Neural cell (in vitro differentiated cells): Measurements from ENCODE around the gene GJE1. TPM values are rescaled to one million over a fixed set of nuclear protein-coding genes. Genes with fewer than 3 reads are reported as not detected.
A peak's percentile ranks its signal among the peaks of the same experiment; 100 is the strongest.
"Not testable (repeated sequence)": the region's sequence is repeated elsewhere in the genome, so short reads cannot be mapped to it uniquely, and the experiment has no call there.

Experiments used
- H2AFZ ChIP-seq: fragments of 200-600, 300-800 bp; sonication (generic), shearing (Covaris generic); 2 replicates; pipeline ENCODE4 v1.6.0; 2014; ENCODE audit warnings: low read depth, mild to moderate bottlenecking, antibody characterized with exemption, low read length, moderate library complexity
- H3F3A ChIP-seq: fragments of 200-600 bp; shearing (Covaris generic); 2 replicates; pipeline ENCODE4 v1.6.1; 2016; ENCODE audit warnings: mild to moderate bottlenecking, moderate library complexity, mixed read lengths, antibody characterized with exemption, low read length; ENCODE audit not compliant: insufficient read depth, poor library complexity, severe bottlenecking
- H3K27ac ChIP-seq: fragments of 200-600, 300-800 bp; sonication (generic), shearing (Covaris generic); 2 replicates; pipeline ENCODE4 v1.5.1; 2014; ENCODE audit warnings: mild to moderate bottlenecking, low read length, moderate library complexity
- H3K27me3 ChIP-seq: fragments of 300-800, 200-600 bp; sonication (generic), shearing (Covaris generic); 2 replicates; pipeline ENCODE4 v1.6.0; 2014; ENCODE audit warnings: mild to moderate bottlenecking, low read depth, low read length, moderate library complexity; ENCODE audit not compliant: insufficient read depth
- H3K36me3 ChIP-seq: fragments of 300-800, 200-600 bp; sonication (generic), shearing (Covaris generic); 2 replicates; pipeline ENCODE4 v1.5.1; 2014; ENCODE audit warnings: mild to moderate bottlenecking, antibody characterized with exemption, low read length, moderate library complexity; ENCODE audit not compliant: insufficient read depth
- H3K4me2 ChIP-seq: fragments of 300-800, 200-600 bp; sonication (generic), shearing (Covaris generic); 2 replicates; pipeline ENCODE4 v1.6.0; 2014; ENCODE audit warnings: mild to moderate bottlenecking, low read length
- H3K4me3 ChIP-seq: fragments of 300-800, 200-600 bp; sonication (generic), shearing (Covaris generic); 2 replicates; pipeline ENCODE4 v1.5.1; 2014; ENCODE audit warnings: mild to moderate bottlenecking, low read length, moderate library complexity
- H3K79me2 ChIP-seq: fragments of 200-600 bp; shearing (Covaris generic); replicated peaks from 2 replicates; pipeline ENCODE4 v1.6.0; 2014; ENCODE audit warnings: mild to moderate bottlenecking, low read length, moderate library complexity; ENCODE audit not compliant: insufficient read depth
- H3K9ac ChIP-seq: fragments of 300-800, 200-600 bp; sonication (generic), shearing (Covaris generic); 2 replicates; pipeline ENCODE4 v1.6.1; 2016; ENCODE audit warnings: mild to moderate bottlenecking, low read length, mixed read lengths
- H3K9me2 ChIP-seq: fragments of 200-600 bp; shearing (Covaris generic); 2 replicates; pipeline ENCODE4 v1.6.1; 2016; ENCODE audit warnings: mild to moderate bottlenecking, low read length, mixed read lengths; ENCODE audit not compliant: insufficient read depth
- H3K9me3 ChIP-seq: fragments of 200-600, 300-800 bp; sonication (generic), shearing (Covaris generic); 2 replicates; pipeline ENCODE4 v1.6.1; 2016; ENCODE audit warnings: mild to moderate bottlenecking, mixed run types, low read length, moderate library complexity, mixed read lengths
- H4K20me1 ChIP-seq: fragments of 200-600 bp; shearing (Covaris generic); 2 replicates; pipeline ENCODE4 v1.6.1; 2016; ENCODE audit warnings: mild to moderate bottlenecking, mixed run types; ENCODE audit not compliant: insufficient read depth
- EP300 ChIP-seq: fragments of 450-650 bp; conservative IDR thresholded peaks from 2 replicates; pipeline ENCODE4 v1.6.1; 2014; ENCODE audit warnings: antibody characterized with exemption, mild to moderate bottlenecking, moderate library complexity; ENCODE audit not compliant: poor library complexity, severe bottlenecking
- EZH2 ChIP-seq: fragments of 200-600, 300-800 bp; shearing (Covaris generic), sonication (generic); IDR thresholded peaks from 2 replicates; pipeline ENCODE4 v1.6.1; 2014; ENCODE audit warnings: antibody characterized with exemption, low read length, borderline replicate concordance, mild to moderate bottlenecking; ENCODE audit not compliant: insufficient read depth, poor library complexity, severe bottlenecking
- MXI1 ChIP-seq: fragments of 450-650 bp; conservative IDR thresholded peaks from 2 replicates; pipeline ENCODE4 v1.6.1; 2014; ENCODE audit warnings: antibody characterized with exemption, mild to moderate bottlenecking; ENCODE audit not compliant: poor library complexity, severe bottlenecking
- POLR2AphosphoS5 ChIP-seq: IDR thresholded peaks from 2 replicates; pipeline ENCODE4 v1.6.1; 2012
- RAD21 ChIP-seq: fragments of 450-650 bp; conservative IDR thresholded peaks from 2 replicates; pipeline ENCODE4 v1.6.1; 2014; ENCODE audit warnings: antibody characterized with exemption, mild to moderate bottlenecking, moderate library complexity
- SMC3 ChIP-seq: fragments of 450-650 bp; conservative IDR thresholded peaks from 2 replicates; pipeline ENCODE4 v1.6.1; 2014; ENCODE audit warnings: antibody characterized with exemption, mild to moderate bottlenecking, moderate library complexity; ENCODE audit not compliant: poor library complexity
- TAF1 ChIP-seq: IDR thresholded peaks from 2 replicates; pipeline ENCODE4 v1.6.1; 2012; ENCODE audit warnings: low read depth
- polyA plus RNA-seq: library from polyadenylated mRNA; depleted of rRNA; stranded (reverse); fragments of >200 nt; gene quantifications from 2 replicates; pipeline ENCODE4 v1.2.3, GENCODE V29; 2014
- TF ChIP-seq, protein P1 (sequence below): fragments of 450-650 bp; IDR thresholded peaks from 2 replicates; pipeline ENCODE4 v1.5.1; 2014; ENCODE audit warnings: antibody characterized with exemption, mild to moderate bottlenecking, moderate library complexity; ENCODE audit not compliant: poor library complexity, severe bottlenecking
- TF ChIP-seq, protein P2 (sequence below): IDR thresholded peaks from 2 replicates; pipeline ENCODE4 v1.6.1; 2012; ENCODE audit warnings: borderline replicate concordance

GJE1 gene
- polyA plus RNA-seq, 1 donor from 2014 or later = not detected

DNA sequence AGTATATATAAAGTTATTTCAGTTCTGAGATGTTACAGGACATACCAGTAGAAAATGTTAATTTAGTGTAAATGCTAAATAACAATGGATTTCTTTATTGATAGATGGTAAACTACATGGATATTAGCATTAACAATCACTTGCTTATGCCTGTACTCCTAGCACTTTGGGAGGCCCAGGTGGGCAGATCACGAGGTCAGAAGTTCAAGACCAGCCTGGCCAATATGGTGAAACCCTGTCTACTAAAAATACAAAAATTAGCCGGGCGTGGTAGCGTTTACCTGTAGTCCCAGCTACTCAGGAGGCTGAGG, 24.0 kb downstream of the GJE1 start:
- H3K9ac ChIP-seq, H2AFZ ChIP-seq, H3K27ac ChIP-seq, H3F3A ChIP-seq, H4K20me1 ChIP-seq, H3K9me2 ChIP-seq, H3K27me3 ChIP-seq, H3K9me3 ChIP-seq, H3K36me3 ChIP-seq, H3K4me2 ChIP-seq, H3K4me3 ChIP-seq: not testable (repeated sequence)
- TF ChIP-seq, protein P1, sequence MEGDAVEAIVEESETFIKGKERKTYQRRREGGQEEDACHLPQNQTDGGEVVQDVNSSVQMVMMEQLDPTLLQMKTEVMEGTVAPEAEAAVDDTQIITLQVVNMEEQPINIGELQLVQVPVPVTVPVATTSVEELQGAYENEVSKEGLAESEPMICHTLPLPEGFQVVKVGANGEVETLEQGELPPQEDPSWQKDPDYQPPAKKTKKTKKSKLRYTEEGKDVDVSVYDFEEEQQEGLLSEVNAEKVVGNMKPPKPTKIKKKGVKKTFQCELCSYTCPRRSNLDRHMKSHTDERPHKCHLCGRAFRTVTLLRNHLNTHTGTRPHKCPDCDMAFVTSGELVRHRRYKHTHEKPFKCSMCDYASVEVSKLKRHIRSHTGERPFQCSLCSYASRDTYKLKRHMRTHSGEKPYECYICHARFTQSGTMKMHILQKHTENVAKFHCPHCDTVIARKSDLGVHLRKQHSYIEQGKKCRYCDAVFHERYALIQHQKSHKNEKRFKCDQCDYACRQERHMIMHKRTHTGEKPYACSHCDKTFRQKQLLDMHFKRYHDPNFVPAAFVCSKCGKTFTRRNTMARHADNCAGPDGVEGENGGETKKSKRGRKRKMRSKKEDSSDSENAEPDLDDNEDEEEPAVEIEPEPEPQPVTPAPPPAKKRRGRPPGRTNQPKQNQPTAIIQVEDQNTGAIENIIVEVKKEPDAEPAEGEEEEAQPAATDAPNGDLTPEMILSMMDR = peak; percentile 4
- peaks cover 80% of the 10 kb centered on the region for H3K79me2 ChIP-seq

DNA sequence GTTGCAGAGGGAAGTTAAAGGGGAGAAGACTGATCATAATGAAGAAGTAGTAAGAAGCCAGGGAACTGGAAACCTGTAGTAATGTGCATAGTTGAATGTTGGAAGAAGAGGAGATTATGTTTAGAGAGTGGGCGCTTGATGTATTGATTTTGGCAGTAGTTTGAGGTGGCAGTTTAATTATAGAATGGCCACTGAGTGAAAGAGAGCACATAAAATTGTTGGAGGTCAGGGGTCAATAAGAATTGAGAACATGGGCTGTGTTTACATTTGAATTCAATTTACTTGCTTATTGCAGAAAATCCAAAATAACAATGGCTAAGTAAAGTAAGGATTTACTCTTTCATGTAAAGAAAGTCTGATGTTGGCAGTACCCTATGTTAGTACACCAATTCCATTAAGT, 30.1 kb downstream of the GJE1 start:
- H4K20me1 ChIP-seq = no peaks in the 10 kb centered on the region
- H2AFZ ChIP-seq = no peak overlapping the region
- no peak overlapping the region for H3K4me2 ChIP-seq
- H3K4me3 ChIP-seq = no peak overlapping the region
- H3K9me2 ChIP-seq = no peaks in the 10 kb centered on the region
- no peaks in the 10 kb centered on the region for H3F3A ChIP-seq
- H3K27ac ChIP-seq = no peak overlapping the region
- TF ChIP-seq POLR2AphosphoS5 (no peak), TAF1 (no peak), MXI1 (no peak), EZH2 (no peak), EP300 (no peak), RAD21 (no peak), SMC3 (no peak)
- TF ChIP-seq, protein P2, sequence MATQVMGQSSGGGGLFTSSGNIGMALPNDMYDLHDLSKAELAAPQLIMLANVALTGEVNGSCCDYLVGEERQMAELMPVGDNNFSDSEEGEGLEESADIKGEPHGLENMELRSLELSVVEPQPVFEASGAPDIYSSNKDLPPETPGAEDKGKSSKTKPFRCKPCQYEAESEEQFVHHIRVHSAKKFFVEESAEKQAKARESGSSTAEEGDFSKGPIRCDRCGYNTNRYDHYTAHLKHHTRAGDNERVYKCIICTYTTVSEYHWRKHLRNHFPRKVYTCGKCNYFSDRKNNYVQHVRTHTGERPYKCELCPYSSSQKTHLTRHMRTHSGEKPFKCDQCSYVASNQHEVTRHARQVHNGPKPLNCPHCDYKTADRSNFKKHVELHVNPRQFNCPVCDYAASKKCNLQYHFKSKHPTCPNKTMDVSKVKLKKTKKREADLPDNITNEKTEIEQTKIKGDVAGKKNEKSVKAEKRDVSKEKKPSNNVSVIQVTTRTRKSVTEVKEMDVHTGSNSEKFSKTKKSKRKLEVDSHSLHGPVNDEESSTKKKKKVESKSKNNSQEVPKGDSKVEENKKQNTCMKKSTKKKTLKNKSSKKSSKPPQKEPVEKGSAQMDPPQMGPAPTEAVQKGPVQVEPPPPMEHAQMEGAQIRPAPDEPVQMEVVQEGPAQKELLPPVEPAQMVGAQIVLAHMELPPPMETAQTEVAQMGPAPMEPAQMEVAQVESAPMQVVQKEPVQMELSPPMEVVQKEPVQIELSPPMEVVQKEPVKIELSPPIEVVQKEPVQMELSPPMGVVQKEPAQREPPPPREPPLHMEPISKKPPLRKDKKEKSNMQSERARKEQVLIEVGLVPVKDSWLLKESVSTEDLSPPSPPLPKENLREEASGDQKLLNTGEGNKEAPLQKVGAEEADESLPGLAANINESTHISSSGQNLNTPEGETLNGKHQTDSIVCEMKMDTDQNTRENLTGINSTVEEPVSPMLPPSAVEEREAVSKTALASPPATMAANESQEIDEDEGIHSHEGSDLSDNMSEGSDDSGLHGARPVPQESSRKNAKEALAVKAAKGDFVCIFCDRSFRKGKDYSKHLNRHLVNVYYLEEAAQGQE = no peak
- TF ChIP-seq, protein P1 = no peak
- no peaks in the 10 kb centered on the region for H3K27me3 ChIP-seq
- no peaks in the 10 kb centered on the region for H3K9me3 ChIP-seq
- peaks cover 49% of the 10 kb centered on the region for H3K79me2 ChIP-seq
- no peaks in the 10 kb centered on the region for H3K36me3 ChIP-seq
- no peak overlapping the region for H3K9ac ChIP-seq
